SIG-M5 (cell line): Measurements from ENCODE around the gene ZNF594.
"Not testable (repeated sequence)": the region's sequence is repeated elsewhere in the genome, so short reads cannot be mapped to it uniquely, and the experiment has no call there.

Source experiments
- DNase-seq: peaks from one replicate; lab custom pipeline; 2025; lab: John Stamatoyannopoulos, UW

ZNF594 gene

GRCh38 chr17:5135726-5136579, 55.7 kb downstream of the ZNF594 start:
- DNase-seq = no peak

- DNase-seq = not testable (repeated sequence)
These were observed 56.4 kb downstream of the ZNF594 start for GRCh38 chr17:5135131-5135712.

DNA sequence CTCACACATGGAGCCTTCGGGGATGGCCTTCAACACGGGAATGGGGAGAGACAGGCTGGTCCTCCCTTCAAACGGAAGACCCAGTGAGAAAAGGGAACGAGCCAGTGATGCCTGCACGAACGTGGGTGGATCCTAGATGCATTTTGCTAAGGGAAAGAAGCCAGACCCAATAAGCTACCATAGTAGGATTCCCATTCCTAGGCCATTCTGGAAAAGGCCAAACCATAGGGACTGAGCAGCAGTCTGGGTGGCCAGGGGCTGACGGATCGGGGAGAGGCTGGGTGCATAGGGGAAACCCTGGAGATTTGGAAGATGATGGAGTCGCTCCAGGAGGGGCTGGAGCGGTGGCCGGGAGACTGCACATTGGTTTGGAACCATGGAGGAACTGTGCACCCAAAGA, 57.1 kb downstream of the ZNF594 start:
- DNase-seq = not testable (repeated sequence)

GRCh38 chr17:5133961-5134360, 57.7 kb downstream of the ZNF594 start:
- not testable (repeated sequence) for DNase-seq

DNA sequence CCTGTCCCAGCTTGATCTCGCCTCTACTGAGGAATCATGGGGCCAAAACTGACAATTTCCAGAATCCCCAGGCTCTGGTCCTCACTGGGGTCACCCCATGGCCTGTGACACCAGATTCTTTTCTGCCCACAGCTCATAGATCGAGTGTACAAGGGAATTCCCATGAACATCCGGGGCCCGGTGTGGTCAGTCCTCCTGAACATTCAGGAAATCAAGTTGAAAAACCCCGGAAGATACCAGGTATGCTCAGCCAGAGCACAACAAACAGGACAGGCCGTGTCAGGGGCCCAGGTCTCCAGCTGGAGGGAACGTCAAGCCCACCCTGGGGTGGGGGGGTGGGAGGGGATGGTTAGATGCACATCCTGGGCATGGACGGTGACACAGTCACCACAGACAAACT, 58.4 kb downstream of the ZNF594 start:
- DNase-seq = no peak

DNA sequence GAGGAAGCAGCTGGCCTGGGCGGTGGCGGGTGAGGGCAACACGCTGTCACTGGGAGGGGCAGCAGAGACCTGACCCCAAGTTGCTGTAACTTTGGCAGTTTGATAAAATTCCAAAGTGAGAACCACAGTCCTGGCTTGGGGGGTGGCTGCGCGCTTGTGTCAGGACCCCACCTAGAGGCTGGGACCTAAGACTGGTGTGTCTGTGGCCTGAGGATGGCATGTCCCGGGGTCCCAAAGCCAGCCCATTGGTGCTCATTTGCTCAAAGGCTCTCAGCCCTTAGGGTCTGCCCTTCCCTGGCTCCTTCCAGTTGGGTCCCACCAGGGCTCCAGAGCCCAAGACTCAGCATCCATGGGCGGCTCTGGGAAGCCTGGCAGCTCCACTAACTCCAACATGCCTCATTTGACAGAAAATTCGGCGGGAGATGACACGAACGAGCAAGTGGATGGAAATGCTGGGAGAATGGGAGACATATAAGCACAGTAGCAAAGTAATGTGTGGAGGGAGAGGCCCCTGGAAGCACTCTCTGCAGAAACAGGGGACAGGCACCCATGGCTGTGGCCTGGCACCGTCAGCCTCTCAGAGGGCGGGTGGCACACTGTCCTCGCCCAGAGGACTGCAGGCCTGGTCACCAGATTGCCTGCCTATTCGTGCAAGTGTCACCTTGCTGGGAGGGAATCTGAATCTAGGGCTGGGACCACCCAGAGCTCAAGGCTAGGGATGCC, 59.0 kb downstream of the ZNF594 start:
- DNase-seq = not testable (repeated sequence)

DNA sequence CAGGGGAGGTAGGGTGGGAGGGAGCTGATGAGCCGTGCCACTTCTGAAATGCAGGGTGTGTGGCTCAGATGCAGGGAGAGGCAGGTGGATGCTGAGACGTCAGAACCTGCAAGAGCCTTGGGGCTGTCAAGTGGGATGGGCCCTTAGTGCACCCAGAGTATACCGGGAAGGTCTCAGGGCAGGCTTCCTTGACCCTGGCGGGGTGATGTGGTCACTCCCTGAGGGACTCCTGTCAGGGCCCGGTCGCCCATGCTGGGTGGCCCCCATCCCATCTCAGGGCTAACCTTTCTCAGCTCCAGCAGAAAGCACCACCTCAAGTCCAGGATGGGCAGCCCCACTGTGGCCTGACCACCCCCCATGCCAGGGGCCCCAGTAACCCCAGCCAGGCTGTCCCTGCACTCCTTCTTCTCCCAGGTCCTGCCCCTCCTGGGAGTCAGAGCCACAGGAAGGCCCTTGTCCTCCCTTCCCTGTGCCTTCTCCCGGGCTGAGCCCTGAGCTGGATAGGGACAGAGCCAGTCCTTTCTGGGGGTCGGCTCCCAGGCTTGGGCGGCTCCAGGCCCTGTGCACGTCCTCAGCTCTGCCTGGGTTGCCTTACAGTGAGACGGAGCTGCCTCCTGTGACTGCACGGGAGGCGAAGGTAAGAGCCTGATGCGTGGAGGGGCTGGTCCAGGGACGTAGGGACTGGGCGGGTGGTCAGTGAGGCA, 59.7 kb downstream of the ZNF594 start:
- not testable (repeated sequence) for DNase-seq

DNA sequence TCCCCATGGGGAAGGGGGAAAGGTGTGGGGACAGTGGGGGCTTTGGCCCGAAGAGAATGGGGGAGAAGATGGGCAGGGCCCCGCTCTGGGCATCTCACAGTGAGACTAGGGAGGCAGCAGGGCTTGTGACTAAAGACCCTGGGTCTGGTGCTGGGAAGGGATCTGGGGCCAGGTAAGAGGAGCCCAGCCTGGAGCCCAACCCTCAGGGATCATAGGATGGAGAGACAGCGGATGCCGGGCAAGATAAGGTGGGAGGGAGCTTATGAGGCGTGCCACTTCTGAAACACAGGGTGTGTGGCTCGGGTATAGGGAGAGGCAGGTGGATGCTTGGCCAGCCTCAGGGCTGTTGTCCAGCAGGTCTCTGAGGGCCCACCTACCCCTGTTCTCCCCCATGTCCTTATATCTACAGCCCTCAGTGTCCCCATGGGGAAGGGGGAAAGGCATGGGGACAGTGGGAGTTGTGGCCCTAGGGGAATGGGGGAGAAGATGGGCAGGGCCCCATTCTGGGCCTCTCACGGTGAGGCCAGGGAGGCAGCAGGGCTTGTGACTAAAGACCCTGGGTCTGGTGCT, 60.4 kb downstream of the ZNF594 start:
- DNase-seq = no peak

- not testable (repeated sequence) for DNase-seq
These were observed 61.0 kb downstream of the ZNF594 start for GRCh38 chr17:5130687-5131086.

DNA sequence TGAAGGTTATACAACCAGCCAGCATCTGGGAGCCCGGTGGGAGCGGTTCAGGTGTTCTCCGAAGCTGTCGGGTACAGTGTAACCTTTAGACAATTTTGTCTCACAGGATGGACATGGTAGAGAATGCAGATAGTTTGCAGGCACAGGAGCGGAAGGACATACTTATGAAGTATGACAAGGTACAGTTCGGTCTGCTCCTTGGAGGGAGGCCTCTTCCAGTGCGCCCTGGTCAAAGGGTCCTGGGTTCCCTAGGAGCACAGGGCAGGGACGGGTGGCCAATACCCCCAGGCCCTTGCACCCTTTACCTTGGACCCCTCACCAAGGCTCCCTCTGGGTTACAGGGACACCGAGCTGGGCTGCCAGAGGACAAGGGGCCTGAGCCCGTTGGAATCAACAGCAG, 61.4 kb downstream of the ZNF594 start:
- not testable (repeated sequence) for DNase-seq

GRCh38 chr17:5129770-5130169, 61.9 kb downstream of the ZNF594 start:
- not testable (repeated sequence) for DNase-seq
